GM19351 (cell line): Measurements from ENCODE around the gene CDH3.

ENCODE experiments used
- ATAC-seq: cut with Tn5 transposase; IDR thresholded peaks from one replicate; pipeline ENCODE4 v1.9.1; 2021; ENCODE audit warnings: mild to moderate bottlenecking, moderate library complexity; ENCODE audit not compliant: unreplicated experiment

CDH3 gene

DNA sequence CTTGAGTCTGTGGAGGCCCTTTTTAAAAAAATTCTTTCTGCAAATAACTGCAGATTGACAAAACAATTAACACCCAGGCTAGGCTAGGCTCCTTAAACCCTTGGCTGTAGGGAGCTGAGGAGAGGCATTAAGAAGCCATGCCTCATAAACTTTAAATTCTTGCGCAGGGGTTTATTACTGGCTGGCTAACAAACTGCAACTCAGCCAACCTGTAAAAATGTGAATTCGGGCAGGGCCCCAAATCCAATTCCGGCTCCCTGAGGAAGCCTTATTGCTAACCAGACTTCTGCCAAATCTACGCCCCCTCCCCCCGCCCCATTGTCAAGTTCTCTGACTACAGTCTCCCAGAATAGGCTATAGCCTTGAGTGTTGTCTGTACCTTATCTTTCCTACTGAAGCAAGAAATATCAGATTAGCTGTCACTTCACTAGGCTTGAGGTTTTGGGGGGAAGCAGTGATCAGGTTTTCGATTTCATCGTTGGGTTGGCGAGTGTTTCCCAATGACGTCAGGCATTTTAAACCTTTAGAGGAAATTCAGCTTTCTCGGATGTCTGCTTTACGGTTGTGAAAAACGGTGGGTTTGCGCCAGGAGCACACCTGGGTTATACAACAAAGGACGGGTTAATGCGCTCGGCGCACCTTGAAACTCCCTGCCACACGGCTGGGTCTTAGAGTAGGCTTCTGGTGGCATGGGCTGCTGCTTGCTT is 2.0 kb downstream of the CDH3 start:
- ATAC-seq: no peak

- ATAC-seq: no peak
These were observed 6.0 kb downstream of the CDH3 start for GRCh38 chr16:68651136-68651535.

GRCh38 chr16:68652659-68653058 is 7.5 kb downstream of the CDH3 start:
- ATAC-seq: no peak

GRCh38 chr16:68655806-68656205 is 10.7 kb downstream of the CDH3 start:
- ATAC-seq: no peak

- ATAC-seq: no peak
These were observed 11.6 kb downstream of the CDH3 start for GRCh38 chr16:68656751-68657150.

- ATAC-seq: no peak
These were observed 13.3 kb downstream of the CDH3 start for GRCh38 chr16:68658341-68658973.

DNA sequence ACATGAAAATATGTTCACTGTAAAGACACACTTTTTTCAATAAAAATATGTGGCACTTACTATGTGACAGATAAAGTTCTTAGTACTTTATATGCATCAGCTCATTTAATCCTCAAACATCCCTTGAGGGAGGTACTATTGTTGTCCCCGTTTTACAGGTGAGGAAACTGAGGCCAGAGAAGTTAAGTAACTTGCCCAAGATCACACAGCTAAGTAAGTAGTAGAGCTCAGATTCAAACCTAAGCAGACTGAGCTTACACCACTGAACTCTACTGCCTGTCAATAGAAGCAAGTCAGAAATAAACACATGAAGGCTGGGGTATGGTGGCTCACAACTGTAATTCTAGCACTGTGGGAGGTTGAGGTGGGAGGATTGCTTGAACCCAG is 13.9 kb downstream of the CDH3 start:
- ATAC-seq: no peak

GRCh38 chr16:68659412-68660358 is 14.6 kb downstream of the CDH3 start:
- no peak for ATAC-seq

GRCh38 chr16:68660359-68660795 is 15.3 kb downstream of the CDH3 start:
- ATAC-seq: no peak

DNA sequence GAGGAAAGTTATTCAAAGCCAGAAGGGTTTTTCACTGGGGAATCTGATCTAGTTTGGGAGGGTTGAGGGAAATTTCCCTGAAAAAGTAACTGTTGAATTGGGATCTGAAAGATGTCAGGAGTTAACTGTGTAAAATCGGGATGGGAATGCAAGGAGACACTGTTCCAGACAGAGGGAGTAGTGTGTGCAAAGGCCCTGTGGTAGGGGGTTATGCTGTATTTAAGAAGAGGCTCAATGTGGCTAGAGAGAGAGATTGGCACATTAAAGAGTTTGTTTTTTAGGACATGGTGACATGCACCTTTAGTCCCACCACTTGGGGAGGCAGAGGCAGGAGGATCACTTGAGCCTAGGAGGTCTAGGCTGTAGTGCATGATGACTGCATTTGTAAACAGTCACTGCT is 16.9 kb downstream of the CDH3 start:
- no peak for ATAC-seq

- ATAC-seq: no peak
These were observed 19.2 kb downstream of the CDH3 start for GRCh38 chr16:68664297-68664696.

- no peak for ATAC-seq
These were observed 20.4 kb downstream of the CDH3 start for GRCh38 chr16:68665501-68665900.

DNA sequence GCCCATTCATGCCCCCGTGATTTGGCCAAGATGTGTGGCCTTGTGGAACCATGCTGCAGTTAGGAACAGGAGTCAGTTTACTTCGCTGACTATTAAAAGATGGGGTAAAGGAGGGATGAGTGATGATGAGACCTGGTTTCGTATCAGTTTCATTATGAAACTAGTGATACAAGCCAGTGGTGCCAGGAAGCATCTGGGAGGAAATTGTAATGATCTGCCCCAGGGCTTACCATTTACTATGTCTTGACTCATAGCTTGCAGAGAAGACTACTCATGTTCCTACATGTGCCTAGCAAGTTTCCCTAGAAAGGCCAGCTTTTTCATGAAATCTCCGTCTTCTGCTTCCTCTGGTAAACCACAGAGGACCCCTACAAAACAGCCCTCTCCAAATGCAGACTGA is 23.2 kb downstream of the CDH3 start:
- ATAC-seq: no peak

- no peak for ATAC-seq
These were observed 31.2 kb downstream of the CDH3 start for GRCh38 chr16:68676113-68676860.

GRCh38 chr16:68681038-68681437 is 35.9 kb downstream of the CDH3 start:
- no peak for ATAC-seq

DNA sequence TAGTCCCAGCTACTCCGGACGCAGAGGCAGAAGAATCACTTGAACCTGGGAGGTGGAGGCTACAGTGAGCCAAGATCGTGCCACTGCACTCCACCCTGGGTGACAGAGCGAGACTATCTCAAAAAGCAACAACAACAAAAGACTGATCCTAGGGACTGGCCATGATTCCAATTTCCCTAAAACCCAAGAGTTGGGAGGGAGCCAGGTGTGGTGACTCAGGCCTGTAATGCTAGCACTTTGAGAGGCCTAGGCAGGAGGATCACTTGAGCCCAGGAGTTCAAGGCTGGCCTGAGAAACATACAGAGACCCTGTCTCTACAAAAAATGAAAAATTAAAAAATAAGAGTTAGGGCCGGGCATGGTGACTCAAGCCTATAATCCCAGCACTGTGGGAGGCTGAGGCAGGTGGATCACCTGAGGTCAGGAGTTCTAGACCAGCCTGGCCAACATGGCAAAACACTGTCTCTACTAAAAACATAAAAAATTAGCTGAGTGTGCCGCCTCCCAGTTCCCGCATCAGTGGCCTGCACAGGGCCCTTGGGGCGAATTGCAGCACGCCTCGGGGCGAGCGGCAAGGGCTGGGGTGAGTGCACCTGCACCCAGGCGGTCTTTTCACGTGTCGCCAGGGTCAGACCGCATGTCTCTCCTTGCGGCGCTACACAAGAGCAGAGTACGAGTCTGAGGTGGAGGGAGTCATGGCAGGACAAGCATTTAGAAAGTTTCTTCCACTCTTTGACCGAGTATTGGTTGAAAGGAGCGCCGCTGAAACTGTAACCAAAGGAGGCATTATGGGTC is 40.8 kb downstream of the CDH3 start:
- ATAC-seq: no peak

- no peak for ATAC-seq
These were observed 41.8 kb downstream of the CDH3 start for GRCh38 chr16:68686905-68687304.

GRCh38 chr16:68689921-68690320 is 44.8 kb downstream of the CDH3 start:
- no peak for ATAC-seq

DNA sequence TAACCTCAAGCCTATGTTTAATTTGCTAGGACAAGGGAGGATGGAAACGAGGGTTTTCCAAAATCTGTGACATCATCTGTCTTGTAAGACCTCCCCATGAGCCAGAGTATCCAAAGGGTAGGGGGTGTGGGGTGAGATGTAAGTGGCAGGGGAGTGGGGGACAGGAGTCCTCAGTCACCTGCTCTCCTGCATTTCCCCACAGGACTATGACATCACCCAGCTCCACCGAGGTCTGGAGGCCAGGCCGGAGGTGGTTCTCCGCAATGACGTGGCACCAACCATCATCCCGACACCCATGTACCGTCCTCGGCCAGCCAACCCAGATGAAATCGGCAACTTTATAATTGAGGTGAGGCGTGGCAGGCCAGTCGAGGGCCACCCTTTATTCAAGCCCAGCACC is 50.5 kb downstream of the CDH3 start:
- no peak for ATAC-seq

DNA sequence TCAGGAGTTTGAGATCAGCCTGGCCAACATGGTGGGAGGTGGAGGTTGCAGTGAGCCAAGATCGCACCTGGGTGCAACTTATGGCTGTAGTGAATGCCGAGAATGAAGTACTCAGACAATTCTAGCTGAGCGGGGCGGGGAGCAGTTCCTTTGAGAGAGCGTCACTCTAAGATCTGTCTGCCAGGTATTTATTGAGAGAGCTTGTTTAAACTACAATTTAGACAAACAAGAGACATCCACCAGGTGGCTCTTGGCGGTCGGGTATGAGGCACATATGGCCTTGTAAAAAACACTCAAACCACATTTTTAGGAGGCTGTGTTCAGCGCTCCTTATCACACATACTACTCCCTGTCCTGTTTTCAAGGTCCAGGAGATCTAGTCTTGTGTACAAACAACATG is 51.4 kb downstream of the CDH3 start:
- ATAC-seq: no peak
